Subcutaneous adipose tissue (tissue), 4 donors: ENCODE results near the gene CFAP221. TPM values are rescaled to one million over a fixed set of nuclear protein-coding genes. Genes with fewer than 3 reads are reported as not detected.

Source experiments
- CTCF ChIP-seq: fragments of 450-650 bp; IDR thresholded peaks from one replicate; pipeline ENCODE4 v1.5.1; 2016; ENCODE audit warnings: low read depth, mild to moderate bottlenecking, control low read depth, antibody characterized with exemption, moderate library complexity
- total RNA-seq, 4 donors: library from RNA; depleted of rRNA; stranded (reverse); fragments of >200 nt; gene quantifications; one replicate each; pipeline ENCODE4 v1.1.0, GENCODE V29; 2016

The CFAP221 gene
- total RNA-seq, 4 donors from 2014 or later, result 1.3 to 1.4 (median 1.3) TPM; not detected in 1

GRCh38 chr2:119645173-119645855 lies 101.1 kb downstream of the CFAP221 start:
- TF ChIP-seq CTCF, result no peak

- TF ChIP-seq CTCF, result no peak
Measured at GRCh38 chr2:119646149-119646548, 101.9 kb downstream of the CFAP221 start.

GRCh38 chr2:119647440-119648169 lies 103.4 kb downstream of the CFAP221 start:
- TF ChIP-seq CTCF, result no peak

- TF ChIP-seq CTCF, result no peak
Measured at GRCh38 chr2:119649364-119649917, 105.2 kb downstream of the CFAP221 start.

- TF ChIP-seq CTCF, result no peak
Measured at GRCh38 chr2:119650206-119650605, 106.0 kb downstream of the CFAP221 start.

GRCh38 chr2:119650846-119651370 lies 106.7 kb downstream of the CFAP221 start:
- no peak for TF ChIP-seq CTCF
